Islet of Langerhans (tissue), 1 donor: ENCODE results near the gene PHF11.
"Not testable (repeated sequence)": the region's sequence is repeated elsewhere in the genome, so short reads cannot be mapped to it uniquely, and the experiment has no call there.

Source experiments
- FAIRE-seq: peaks from one replicate; lab custom pipeline; 2011; peaks lifted over from hg19 to GRCh38; lab: Jason Lieb, UNC

PHF11 gene

DNA sequence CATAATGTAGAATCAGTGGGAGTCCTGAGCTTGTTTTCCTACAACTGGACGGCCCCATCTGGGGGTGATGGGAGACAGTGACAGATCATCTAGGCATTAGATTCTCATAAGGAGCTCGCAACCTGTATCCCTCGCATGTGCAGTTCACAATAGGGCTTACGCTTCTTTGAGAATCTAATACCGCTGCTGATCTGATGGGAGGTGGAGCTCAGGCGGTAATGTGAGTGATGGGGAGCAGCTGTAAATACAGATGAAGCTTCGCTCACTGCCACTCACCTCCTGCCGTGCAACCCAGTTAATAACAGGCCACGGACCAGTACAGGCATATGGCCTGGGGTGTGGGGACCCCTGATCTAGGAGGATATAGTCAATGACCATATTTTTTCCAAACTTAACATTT, 50.8 kb downstream of the PHF11 start:
- FAIRE-seq, result no peak

DNA sequence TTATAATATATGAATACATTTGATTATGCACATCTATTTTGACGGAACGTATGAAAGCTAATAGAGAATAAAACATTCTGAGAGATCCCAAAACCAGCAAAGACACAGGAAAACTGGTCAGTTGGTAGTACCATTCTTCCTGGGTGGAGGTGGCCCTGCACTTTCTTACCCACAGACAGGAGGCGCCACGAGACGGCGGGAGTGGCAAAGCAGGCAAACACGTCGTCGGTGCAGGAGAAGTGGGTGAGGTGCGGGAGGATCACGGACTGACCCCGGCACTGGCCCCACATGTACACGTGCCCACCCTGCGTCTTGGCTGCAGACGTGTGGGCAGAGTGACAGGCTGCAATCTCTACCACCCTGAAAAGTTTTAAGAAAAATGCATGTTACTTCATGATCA, 53.5 kb downstream of the PHF11 start:
- no peak for FAIRE-seq

DNA sequence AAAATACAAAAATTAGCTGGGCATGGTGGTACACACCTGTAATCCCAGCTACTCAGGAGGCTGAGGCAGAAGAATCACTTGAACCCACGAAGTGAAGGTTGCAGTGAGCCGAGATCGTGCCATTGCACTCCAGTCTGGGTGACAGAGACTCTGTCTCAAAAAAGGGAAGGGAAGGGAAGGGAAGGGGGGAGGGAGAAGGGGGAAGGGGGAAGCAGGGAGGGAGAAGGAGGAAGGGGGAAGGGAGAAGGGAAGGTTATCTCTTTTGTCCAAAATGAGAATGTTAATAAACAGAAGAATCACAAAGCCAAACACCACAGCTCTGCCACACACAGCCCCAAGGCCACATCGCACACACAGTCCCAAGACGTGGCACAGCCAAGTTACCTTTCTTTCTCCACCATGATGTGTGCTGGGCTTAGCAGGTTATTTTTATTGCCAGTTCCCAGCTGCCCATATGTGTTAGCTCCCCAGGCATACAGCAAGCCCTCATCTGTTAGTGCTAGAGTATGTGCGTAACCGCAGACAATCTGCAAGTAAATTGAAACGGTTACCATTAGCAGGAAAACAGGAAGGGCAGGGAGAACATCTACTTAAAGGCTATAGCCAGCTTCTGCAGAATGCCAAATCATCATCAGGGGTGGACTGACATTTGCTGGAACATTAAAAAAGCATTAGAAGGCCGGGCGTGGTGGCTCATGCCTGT, 55.3 kb downstream of the PHF11 start:
- FAIRE-seq, result no peak

DNA sequence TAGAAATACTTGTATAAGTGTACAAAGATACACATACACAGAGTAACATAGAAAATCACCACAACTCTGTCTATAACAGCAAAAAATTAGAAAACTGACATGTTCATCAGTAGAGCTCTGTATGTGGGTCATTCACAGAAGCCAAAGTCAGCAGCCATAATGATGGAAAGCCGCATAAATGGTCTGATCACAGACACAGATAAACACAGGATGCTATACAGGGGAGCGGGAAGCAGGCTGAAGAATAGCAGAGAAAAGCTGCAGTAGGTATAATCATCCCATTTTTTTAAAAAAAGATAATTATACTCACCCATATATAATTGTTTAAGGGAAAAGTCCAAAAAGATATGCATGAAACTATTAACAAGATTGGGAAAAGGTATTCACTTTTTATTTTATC, 58.1 kb downstream of the PHF11 start:
- FAIRE-seq, result no peak

DNA sequence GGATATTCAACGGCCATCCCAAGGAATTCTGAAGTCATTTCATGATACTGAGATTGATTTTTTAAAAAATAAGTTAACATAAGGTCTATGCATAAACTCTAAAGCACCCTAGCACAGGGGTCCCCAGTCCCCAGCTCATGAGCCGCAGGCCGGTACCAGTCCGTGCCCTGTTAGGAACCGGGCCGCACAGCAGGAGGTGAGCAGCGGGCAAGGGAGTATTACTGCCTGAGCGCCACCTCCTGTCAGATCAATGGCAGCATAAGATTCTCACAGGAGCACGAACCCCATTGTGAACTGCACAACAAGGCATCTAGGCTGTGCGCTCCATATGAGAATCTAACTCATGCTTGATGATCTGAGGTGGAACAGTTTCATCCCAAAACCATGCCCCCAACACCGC, 58.6 kb downstream of the PHF11 start:
- no peak for FAIRE-seq

DNA sequence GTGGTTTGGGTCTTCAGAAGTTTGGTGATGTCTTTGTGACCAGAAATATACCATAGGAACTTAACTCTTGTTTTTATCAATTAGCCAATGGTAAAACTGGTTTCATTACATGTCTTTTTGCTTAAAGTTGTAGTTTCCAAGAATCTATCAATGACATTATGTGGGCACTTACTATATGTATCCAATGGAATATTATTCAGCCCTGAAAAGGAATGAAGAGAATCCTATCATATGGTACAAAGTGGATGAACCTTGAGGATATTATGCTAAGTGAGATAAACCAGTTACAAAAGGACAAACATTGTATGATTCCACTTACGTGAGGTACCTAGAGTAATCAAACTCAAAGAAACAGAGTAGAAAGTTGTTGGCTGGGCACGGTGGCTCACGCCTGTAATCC, 63.3 kb downstream of the PHF11 start:
- FAIRE-seq, result no peak

DNA sequence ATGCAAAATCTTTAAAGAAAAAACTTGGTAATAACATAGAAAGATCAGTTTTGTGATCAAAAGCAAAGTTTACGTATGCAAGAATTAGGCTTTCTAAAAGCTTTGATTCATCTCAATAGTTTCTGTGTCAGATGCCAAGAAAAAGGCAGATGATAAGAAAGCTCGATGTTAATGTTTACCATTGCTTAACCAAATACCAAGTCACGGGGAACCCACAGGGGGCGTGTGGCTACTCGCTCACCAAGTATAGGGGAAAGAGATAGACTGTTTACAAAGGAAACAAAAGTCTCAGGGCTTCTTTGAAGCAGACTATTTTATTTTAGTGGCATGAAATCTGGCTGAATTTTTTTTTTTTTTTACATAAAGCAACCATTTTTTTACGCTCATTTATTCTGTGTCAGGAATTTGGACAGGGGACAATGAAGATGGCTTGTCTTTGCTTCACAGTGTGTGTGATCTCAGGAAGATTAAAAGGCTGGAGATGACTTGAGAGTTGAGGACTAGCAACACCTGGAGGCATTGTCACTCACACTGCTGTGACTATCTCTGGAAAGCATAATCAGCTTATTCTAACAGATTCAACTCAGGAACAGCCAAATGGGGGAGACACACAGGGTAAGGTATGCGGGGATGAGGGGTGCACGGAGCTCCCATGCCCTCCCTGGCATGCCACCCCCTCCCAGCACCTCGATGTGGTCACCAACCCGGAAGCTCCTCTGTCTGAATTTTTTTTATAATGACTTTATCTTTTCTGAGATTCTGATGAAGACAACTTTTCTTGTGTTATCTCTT, 64.7 kb downstream of the PHF11 start:
- FAIRE-seq, result peak; percentile 33

DNA sequence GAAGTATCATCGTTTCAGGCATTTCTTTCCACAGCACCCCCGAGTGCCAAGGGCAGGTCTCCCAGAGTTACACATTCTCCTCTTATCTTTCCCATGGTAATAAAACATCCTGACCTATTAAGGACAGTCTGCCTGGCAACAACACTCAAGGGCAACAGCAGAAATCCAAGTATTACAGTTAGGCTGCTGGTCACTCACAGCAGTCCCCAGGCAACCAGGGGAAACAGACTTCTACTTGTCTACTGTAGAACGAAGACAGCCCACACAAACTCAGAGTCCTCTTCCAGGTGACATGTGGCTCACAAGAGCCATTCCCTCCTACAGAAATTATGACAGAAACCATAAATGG, 65.3 kb downstream of the PHF11 start:
- peak; percentile 81 for FAIRE-seq

DNA sequence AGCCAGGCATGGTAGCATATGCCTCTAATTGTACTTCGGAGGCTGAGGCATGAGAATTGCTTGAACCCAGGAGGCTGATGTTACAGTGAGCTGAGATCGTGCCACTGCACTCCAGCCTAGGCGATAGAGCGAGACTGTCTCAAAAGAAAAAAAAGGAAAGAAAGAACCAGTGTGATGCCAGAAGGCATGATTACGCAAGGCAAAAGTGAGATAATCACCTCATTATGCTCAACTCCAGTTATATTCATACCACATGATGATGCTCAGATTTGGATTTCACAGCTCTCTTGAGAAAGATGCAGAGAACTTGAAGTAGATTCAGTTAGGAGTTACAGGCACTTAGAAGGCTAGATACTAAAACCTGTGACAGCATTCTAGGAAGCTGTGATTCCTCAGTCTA, 67.8 kb downstream of the PHF11 start:
- FAIRE-seq, result no peak

DNA sequence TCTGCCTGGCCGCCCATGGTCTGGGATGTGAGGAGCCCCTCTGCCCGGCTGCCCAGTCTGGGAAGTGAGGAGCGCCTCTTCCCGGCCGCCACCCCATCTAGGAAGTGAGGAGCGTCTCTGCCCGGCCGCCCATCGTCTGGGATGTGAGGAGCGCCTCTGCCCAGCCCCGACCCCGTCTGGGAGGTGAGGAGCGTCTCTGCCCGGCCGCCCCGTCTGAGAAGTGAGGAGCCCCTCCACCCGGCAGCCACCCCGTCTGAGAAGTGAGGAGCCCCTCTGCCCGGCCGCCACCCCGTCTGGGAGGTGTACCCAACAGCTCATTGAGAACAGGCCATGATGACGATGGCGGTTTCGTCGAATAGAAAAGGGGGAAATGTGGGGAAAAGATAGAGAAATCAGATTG, 69.7 kb downstream of the PHF11 start:
- FAIRE-seq, result not testable (repeated sequence)

DNA sequence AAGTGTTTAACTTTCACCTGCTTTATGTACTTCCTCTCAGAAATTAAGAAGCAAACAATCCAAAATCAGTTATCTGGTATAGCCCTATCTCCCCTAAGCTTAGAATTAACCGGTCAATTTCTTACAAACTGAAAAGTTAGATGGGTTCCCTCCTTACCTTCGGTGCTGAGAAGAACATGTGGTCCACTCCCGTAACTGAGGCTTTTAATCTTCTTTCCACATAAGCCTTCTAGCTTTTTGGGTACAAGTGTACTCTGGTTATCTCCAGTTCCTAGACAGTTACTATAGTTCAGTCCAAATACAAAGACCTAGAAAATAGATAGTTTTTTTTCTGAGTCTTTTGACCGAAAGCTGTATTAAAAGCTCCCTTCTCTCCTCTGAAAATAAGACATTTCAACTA, 70.7 kb downstream of the PHF11 start:
- FAIRE-seq, result no peak

DNA sequence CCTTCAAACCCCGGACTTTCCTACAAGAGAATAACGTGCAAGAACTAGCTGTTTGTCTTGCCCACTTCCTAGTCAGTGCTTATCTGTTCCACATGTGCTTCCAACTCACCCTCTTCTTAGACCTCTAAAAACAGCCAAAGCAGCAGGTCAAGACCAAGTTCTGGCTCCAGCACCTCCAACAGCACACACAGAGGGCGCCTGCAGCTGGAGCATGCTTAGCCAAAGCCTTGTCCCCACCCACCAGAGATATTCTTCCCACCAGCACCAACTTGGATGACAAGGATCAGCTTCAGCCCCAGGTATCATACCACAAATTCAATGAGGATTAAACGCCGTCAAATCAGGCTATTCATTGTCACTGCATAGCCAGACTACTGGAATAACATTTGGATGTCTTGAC, 71.7 kb downstream of the PHF11 start:
- FAIRE-seq, result no peak

DNA sequence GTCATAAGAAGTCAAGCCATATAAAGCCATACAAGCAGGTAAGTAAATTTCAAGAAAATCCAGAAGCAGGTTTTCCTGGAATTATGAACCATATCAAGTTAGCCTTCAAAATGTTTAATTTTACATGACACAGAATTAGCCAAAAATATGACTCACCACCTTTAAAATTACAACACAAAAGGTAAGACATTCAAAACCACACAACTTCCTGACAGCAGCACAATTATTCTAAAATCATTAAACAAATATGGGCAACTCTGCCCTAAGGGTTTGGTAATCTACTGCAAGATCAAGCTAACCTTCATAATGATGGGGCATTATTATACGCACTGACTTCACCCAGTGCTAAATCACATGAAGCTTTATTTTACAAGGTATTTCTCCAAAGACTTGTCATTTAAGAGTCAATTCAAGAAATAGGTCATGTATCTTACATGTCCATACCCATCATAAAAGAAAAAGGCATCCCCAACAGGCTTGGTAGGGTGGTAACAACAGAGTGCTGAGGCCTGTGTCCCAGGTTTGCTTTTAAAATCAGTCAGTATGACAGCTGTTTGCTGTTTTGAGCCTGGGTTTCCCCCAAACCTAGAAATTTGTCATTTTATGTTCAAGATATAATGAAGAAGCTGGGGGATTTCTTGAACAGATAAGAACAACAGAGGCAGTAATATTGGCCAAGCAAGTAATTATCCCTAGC, 74.4 kb downstream of the PHF11 start:
- no peak for FAIRE-seq

DNA sequence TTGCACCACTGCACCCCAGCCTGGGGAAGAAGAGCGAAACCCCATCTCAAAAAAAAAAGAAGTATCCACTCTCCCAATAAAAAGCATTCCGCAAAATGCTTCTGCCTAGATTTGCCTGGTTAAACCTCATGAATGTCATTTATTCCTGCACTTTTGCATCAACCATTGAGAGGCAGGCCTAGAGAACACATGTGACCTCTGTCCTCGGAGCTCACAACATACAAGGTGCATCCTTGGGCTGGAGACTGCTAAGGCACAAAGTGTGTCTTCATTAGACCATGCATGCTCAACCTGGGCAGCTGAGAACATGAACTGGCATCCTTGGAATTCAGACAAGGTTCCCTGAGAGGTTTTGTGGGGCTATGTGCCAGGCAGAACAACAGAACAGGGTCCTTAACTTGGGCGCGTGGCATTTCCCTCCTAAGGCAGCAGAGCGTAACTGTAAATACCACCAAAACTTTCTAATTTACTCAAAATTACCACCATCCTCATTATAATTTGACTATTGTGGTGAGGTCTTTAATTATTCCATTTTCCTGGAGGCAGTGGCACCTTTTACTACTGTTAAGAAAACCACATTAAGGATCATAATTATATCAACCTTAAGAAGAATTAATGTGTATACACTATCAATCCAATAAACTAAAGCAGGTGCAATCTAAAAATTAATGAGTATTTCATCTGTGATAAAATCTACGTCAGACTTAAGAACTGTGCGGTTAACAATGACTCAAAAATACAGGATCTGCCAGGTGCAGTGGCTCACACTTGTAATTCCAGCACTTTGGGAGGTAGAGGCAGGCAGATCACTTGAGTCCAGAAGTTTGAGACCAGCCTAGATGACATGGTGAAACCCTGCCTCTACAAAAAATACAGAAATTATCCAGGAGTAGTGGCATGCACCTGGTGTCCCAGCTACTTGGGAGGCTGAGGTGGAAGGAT, 75.8 kb downstream of the PHF11 start:
- no peak for FAIRE-seq
